Left forelimb (tissue), 1 donor: ENCODE measurements around the gene KHNYN.

ENCODE experiments used
- DNase-seq: peaks from one replicate; pipeline ENCODE4 v3.0.0-alpha.2; 2018; ENCODE audit warnings: low spot score

The KHNYN gene

DNA sequence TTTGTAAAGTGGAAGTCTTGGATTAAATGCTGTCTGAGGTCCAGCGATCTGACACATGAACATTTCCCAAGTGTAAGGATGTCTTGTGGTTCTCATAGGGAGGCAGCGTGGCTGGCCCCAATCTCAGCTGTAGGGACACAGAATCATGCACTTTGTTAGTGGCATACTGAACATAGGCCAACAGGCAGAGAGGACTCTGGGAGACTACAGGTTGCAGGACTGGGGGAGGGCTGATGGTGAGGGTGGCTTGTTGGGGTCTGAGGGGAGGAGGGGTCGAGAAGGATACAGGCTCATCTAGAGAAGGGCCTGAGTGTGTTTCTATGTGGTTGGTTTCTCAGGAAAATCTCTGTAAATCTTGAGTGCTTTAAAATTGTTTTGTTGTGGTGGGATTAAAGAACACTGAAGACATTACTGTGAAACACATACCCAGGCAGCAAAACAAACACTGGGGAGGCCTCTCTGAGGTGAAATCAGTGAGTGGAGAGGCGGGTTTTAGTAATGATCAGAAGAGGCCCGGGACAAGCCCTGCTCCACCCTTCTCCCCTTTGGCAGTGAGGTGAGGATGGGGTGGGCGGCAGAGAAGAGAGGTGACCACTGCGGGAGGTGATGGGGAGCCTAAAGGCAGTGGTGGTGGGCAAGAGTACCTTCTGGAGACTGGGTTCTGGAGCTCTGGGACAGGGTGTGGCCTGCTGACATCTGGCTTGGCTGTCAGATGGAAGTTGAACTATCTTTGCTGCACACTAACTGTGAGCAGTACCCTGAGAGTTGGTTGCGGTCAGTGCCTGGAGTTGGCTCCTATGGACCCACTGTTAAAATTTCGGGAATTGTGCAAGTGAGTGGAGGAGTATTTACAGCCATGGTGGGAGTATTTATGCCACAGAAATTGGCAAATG is 27.7 kb upstream of the KHNYN start:
- no peak for DNase-seq

DNA sequence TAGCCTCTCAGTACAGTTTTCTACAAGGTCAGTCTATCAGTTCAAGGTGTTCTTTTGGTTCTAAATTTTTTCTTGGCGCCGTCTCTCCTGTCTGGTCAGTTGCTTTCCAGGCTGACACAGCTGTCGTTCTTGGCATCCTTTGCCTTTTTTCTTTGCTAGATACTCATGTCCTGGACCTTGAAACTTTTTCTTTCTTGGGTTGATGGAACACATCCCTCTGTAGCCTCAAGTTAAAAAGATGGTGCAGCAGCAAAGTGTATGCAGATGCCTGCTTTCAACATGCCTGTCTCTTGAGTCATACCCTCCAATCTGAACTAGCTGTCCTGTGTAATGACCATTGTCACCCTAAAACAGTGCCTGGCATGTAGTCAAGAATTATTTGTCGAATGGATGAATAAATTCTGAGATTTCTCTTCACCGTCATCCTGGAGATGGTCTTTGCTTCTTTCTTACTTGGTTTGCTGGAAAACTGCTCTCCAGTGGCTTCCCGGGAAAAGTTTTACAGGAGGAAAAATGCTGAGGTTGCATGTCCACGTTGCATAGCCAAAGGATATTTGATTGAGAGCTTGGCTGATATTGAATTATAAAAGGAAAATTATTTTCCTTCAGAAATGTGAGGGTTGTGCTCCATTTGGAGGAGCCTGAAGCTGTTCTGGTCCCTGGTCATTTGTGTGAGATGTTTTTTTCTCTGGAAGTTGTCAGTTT is 26.3 kb upstream of the KHNYN start:
- no peak for DNase-seq

DNA sequence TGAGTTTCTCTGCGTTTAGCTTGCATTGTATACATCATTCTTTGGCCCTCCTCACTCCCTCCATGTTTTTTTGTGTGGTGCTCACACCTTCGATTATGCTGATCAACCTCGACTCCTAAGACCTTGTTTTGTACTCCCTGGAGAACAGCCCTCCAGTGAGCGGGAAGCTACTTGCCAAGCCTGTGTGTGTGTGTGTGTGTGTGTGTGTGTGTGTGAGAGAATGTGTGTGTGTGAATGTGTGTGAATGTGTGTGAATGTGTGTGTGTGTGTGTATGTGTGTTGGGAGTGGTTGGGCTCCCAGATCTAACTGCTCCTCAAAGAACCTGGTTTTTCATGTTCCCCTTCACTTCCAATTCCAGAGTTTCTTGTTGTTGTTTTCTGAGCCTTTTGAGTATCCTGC is 24.9 kb upstream of the KHNYN start:
- DNase-seq: no peak

DNA sequence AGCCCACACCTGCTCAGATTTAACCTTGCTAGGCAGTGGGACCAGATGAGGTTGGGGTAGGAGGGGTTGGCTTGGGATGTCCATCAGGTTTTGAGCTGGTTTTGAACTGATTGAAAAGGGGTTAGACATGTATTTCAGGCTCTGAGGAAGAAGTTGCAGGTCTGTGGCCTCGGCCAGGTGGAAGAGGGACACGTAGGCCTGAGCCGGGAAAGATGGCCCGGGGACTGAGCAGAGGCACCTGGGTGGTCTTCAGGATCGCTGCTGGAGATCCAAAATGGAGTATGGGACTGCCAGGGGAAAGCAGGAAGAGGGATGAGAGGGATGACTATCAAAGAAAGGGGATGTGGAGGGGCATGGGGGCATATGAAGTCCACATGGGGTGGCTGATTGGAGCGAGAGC is 23.3 kb upstream of the KHNYN start:
- DNase-seq: no peak

DNA sequence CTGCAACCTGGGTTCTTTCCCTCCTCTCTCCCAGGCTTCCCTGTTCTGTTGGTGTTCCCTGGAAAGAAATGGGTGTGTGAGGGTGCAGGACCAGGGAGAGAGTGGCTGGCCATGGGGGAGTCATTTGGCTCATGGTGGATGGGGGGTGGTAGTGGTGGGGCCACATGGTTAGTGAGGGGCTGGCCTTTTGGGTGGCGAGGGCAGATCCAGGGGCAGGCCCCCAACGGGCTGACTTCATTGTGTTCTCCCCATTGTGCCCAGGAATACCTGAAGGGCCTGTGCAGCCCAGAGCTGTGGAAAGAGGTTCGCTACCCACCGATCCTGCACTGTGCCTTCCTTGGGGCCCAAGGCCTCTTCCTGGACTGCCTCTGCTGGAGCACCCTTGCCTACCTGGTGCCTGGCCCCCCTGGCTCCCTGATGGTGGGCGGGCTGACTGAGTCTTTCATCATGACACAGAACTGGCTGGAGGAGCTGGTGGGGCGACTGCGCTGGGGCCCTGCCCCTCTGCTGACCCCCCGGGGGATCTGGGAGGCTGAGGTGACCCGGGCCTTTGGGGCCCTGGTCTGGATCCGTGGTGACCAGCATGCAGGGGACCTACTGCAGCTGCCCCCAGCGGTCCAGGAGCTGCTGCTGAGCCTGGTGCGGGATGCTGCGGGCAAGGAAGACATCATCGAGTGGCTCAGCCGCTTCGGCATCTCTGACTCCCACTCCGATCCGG is 22.0 kb upstream of the KHNYN start:
- no peak for DNase-seq

DNA sequence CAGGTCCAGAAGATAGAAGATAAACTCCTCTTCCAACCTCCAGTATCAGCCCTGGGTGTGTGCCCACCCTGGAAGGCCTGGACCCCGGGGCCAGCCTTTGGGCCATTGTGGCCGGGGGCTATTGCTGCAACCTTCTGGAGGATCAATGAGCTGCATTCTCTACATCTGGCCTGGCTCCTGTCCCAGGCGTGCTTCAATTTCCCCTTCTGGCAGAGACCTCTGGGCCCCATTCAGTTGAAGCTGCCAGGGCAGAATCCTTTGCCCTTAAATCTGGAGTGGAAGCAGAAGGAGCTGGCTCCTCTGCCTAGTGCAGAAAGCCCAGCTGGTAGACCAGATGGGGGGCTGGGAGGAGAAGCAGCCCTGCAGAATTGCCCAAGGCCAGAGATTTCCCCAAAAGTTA is 21.0 kb upstream of the KHNYN start:
- peak; percentile 56 for DNase-seq

DNA sequence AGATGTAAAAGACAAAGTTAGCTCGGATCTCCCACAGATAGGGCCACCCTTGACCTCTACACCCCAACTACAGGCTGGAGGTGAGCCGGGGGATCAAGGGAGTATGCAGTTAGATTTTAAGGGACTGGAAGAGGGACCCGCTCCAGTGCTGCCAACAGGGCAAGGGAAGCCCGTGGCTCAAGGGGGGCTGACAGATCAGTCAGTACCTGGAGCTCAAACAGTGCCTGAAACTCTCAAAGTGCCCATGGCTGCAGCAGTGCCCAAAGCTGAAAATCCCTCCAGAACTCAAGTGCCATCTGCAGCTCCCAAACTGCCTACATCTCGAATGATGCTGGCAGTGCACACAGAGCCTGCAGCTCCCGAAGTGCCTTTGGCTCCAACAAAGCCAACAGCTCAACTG is 20.6 kb upstream of the KHNYN start:
- peak; percentile 51 for DNase-seq

DNA sequence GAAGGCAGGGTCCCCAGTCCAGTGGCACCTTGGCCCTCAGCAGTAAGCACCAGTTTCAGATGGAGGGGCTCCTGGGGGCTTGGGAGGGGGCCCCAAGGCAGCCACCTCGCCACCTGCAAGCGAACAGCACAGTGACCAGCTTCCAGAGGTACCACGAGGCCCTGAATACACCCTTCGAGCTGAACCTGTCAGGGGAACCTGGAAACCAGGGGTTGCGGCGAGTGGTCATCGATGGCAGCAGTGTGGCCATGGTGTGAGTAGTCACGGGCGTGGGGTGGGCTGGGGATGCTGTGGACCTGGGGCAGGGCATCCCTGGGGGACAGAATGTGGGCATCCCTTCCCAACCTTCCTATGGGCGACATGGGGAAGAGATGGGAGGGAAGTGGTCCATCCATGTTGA is 19.8 kb upstream of the KHNYN start:
- DNase-seq: peak; percentile 41

DNA sequence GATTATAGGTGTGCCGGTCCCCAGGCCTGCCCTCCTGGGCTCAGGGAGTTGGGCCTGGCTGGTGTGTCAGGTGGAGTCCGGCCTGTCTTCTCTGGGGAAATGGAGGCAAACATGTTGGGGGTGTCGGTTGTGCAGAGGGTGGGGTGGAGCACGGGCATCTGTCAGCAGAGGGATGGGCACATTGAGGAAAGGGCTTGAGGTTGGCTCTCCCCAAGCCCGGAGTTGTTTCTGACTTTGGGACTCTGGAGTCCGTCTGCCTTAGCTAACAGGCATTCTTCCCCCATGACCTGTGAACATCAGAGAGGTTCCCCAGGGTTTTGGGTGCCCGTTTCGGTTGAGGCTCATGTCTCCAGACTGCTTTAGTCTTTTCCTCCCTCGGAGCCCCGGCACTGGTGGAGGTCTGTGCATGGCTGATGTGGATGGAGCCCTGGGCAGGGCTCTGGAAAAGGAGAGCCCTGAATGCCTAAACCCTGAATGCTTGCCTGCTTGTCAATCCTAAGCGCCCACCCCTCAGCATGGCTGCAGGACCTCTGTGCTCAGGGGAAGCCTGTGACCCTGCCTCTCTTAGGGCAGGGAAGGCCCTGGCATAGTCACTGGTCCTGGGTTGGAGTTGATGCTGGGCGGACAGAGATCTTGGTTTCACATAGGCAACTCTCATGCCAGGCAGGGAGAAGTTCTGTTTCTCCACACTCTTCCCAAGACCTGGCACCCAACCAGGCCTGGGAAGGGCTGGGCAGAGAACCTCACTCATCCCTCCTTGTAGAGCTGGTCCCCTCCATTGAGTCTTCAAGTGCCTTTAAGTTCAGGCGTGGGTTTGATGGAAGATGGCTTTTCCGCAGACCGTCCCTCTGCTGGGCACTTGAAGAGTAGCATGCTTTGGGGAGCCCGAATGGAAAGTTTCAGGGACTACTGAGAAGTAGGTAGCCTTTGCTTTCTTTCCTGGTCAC is 18.0 kb upstream of the KHNYN start:
- DNase-seq: peak; percentile 61

DNA sequence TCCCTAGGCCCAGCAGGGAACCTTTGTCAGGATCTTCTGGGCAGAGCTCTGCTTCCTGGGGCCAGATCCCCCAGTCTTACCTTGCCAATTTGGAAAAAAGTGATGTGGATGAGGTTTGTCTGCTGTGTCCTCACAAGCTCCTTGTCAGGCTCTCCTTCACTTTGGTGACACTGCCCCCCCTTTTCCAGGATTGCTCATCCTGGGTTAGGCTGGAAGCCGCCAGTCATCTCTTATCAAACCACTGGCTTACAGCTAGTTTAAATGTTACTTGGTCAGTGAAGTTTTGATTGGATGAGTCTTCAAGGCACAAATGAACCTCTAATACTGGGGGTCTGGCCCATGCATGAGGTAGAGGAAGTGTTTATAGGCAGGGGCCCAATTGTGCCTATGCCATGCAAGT is 15.7 kb upstream of the KHNYN start:
- peak; percentile 30 for DNase-seq

DNA sequence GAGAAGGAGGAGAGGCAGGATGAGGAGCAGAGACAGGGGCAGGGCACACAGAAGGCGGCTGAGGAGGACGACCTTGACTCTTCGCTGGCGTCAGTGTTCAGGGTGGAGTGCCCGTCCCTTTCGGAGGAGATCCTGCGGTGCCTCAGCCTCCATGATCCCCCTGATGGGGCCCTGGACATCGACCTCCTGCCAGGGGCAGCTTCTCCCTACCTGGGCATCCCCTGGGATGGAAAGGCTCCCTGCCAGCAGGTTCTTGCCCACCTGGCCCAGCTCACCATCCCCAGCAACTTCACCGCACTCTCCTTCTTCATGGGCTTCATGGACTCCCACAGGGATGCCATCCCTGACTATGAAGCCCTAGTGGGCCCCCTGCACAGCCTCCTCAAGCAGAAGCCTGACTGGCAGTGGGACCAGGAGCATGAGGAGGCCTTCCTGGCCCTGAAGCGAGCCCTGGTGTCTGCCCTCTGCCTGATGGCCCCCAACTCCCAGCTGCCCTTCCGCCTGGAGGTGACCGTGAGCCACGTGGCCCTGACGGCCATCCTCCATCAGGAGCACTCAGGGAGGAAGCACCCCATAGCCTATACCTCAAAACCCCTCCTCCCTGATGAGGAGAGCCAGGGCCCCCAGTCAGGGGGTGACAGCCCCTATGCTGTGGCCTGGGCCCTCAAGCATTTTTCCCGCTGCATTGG is 14.9 kb upstream of the KHNYN start:
- peak; percentile 53 for DNase-seq

DNA sequence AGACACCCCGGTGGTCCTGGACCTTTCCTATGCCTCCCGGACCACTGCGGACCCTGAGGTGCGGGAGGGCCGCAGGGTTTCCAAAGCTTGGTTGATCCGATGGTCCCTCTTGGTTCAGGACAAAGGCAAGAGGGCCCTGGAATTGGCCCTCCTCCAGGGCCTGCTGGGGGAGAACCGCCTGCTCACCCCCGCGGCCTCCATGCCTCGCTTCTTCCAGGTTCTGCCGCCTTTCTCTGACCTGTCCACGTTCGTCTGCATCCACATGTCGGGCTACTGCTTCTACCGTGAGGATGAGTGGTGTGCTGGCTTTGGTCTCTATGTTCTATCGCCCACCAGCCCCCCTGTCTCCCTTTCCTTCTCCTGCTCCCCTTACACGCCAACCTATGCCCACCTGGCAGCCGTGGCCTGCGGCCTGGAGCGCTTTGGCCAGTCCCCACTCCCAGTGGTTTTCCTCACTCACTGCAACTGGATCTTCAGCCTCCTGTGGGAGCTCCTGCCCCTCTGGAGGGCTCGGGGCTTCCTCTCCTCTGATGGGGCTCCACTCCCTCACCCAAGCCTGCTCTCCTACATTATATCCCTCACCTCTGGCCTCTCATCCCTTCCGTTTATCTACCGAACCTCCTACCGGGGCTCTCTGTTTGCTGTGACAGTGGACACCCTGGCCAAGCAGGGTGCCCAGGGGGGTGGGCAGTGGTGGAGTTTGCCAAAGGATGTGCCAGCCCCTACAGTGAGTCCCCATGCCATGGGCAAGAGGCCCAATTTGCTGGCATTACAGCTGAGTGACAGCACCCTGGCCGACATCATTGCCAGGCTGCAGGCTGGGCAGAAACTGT is 14.1 kb upstream of the KHNYN start:
- peak; percentile 61 for DNase-seq

DNA sequence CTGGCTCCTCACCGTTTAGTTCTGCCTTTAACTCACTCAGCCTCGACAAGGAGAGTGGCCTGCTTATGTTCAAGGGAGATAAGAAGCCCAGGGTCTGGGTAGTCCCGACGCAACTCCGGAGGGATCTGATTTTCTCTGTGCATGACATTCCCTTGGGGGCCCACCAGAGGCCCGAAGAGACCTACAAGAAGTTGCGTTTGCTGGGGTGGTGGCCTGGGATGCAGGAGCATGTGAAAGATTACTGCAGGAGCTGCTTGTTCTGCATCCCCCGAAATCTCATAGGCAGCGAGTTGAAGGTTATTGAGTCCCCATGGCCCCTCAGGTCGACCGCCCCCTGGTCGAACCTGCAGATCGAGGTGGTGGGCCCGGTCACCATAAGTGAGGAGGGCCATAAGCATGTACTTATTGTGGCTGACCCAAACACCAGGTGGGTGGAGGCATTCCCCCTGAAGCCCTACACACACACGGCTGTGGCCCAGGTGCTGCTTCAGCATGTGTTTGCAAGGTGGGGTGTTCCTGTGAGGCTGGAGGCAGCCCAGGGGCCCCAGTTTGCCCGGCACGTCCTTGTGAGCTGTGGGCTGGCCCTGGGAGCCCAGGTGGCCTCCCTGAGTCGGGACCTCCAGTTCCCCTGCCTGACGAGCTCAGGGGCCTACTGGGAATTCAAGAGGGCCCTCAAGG is 13.4 kb upstream of the KHNYN start:
- DNase-seq: peak; percentile 61

DNA sequence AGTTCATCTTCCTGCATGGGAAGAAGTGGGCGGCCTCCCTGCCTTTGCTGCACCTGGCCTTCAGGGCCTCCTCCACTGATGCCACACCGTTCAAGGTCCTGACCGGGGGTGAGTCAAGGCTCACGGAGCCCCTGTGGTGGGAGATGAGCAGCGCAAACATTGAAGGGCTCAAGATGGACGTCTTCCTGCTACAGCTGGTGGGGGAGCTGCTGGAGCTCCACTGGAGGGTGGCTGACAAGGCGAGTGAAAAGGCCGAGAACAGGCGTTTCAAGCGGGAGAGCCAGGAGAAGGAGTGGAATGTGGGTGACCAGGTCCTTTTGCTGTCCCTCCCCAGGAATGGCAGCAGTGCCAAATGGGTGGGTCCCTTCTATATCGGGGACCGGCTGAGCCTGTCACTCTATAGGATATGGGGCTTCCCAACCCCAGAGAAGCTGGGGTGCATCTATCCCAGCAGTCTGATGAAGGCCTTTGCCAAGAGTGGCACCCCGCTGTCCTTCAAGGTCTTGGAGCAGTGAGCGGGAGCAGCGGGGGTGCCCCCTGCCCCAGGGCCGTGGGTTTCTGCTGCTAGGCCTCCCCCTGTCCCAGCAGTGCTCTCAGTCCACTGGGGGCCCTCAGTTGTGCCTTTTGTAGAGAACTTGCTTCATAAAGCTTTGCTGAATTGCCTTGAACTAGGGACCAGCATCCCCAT is 12.7 kb upstream of the KHNYN start:
- DNase-seq: peak; percentile 47

DNA sequence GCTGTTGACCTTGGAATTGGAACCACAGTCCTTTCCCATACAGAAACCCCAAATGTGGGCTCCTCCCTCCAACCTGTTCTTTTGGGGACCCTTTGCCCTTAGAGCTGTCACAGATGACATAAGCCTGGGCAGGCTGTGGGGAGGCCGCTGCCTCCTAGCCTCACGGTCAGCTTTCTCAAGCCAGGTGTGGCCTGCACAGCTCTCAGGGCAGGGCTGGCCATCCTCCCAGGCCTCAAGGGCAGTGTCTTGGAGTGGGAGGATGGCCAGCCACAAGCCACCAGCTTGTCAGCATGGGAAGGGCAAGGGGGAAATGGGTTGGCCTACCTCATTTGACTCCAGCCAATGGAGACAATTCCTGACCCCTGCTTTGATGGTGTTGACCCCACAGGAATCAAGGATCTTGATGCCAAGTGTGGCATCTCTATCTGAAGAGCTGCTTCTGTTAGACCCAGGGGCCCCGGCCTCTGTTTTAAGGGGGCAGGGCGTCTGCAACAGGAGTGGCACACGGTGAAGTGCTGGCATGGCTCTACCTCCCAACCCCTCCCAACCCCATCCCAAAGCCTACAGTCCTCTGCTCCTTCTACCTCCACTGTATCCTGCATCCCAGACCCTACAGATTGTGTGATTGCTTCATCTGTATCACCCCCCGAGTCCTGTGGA is 11.8 kb upstream of the KHNYN start:
- peak; percentile 64 for DNase-seq

DNA sequence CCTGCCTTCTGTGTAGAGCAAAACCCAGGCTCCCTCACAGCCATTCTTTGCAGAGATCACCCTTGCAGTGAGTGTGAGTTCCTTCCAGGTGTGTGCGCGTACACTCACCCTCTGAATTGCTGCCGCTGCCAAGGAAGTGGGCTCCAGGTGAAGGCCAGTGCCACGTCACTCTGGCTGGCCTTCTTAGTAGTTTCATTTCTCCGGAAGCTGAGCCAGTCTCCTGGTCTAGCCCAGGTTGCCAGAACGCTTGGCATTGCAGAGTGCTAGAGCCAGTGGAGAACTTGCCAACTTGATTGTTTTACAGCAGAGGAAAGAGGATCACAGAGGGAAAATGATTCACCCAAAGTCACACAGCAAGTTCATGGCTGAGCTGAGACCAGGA is 11.3 kb upstream of the KHNYN start:
- no peak for DNase-seq

DNA sequence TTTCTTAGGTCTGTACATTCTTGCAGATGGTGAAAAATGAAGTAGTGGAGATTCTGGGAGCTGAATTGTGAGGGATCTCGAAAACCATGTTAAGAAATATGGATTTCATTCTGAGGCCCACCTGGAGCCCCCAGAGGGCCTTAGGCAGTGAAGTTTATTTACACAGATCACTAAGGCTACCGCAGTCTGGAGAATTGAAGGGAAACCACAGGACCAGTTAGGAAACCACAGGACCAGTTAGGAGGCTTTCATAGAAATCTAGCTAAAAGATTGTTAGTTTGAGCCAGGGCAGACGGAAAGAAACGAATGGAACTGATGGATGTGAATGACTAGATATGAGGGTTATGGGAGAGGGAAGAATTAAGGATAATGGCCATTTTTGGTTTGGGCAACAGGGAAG is 7.5 kb upstream of the KHNYN start:
- DNase-seq: no peak
